Measurements from ENCODE around the gene ZSWIM3.
A peak's percentile ranks its signal among the peaks of the same experiment; 100 is the strongest.
"Not testable (repeated sequence)": the region's sequence is repeated elsewhere in the genome, so short reads cannot be mapped to it uniquely, and the experiment has no call there.

ZSWIM3 gene

DNA sequence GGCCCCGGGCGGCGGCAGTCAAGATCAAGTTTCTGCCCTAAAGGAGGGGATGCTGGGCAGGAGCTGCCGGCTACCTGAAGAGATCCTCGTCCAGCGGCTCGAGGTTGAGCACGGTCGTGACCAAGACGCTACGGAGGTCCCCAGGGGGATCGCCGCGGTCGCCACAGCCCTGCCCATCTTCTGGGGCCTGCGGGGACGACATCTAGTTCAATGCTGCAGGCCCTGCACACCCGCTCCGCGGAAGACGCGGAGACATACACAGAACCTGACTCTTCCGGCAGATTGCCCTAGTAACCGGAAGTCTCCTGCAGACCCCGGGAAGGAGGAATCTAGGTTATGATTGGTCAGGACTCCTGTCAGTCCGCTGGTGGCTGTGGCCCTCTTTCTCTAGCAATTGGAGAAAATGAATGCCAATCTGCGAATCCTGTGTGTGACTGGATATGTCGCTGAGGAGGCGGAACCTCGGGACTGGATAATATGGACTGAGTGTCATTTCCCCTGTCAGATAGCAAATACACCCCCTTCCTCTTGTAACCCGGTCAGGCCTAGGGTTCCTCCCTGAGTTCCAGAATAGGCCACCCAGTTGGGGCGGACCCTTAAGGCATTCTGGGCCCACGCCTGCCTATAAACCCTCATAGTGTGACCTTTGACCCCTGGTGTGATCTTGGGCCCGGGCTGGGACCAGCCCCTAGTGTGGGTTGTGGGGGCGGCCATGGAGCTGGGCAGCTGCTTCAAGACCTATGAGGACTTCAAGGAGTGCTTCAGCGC lies at the start of gene ZSWIM3, which contains the start of gene ACOT8:
ZSWIM3 (plus strand) TSS at position 501 of the 768 bp plus-strand sequence; CDS start at position 713, 212 bp downstream.
ACOT8 (minus strand) TSS at position 279 of the 768 bp plus-strand sequence; CDS start at position 202, 77 bp downstream.
- peak; percentile 97 for DNase-seq

- no peak for DNase-seq
Observed at GRCh38 chr20:45810191-45810970, 47.0 kb upstream of the ZSWIM3 start.

GRCh38 chr20:45812157-45813005 lies 45.0 kb upstream of the ZSWIM3 start, which contains the start of gene UBE2C:
TSS of gene UBE2C (plus strand) at chr20:45812644. CDS start at chr20:45812696, 52 bp downstream.
- peak; percentile 98 for DNase-seq

- DNase-seq: no peak
Observed at GRCh38 chr20:45813006-45813340, 44.4 kb upstream of the ZSWIM3 start.

DNA sequence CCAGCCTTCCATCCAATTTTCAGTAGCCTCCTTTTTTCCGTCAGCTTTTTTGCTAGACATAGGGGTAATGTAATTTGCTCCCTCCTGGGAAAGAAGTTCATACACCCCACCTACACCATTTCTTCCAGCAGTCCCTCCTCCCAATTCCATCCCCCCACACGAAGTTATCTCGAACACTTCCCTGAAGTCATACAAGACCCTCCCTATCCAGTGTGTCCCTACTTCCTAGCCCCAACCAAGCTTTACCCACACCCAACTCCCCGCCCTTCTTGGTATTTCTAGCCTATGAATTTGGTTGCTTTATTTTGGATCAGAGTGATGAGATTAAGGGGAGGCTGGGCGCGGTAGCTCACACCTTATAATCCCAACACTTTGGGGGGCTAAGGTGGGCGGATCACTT lies 43.9 kb upstream of the ZSWIM3 start:
- DNase-seq: no peak

DNA sequence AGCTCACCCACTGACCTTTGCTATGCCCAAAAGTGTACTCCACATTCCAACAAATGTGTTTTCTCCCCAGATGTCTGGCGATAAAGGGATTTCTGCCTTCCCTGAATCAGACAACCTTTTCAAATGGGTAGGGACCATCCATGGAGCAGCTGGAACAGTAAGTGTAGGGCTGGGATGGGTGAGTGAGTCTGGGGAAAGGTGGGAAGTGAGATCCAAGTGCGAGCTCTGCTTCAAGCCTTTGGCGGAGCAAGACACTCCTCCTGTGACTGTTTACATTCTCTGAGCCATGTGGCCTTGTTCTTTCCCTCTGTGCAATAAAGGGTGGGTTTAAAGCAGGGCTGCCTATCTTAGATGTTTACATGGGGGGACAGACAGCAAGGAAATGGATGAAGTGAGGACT lies 43.1 kb upstream of the ZSWIM3 start:
- no peak for DNase-seq

- DNase-seq: no peak
Observed at GRCh38 chr20:45816951-45817350, 40.5 kb upstream of the ZSWIM3 start.

GRCh38 chr20:45817376-45818194 lies 39.8 kb upstream of the ZSWIM3 start:
- DNase-seq: no peak

DNA sequence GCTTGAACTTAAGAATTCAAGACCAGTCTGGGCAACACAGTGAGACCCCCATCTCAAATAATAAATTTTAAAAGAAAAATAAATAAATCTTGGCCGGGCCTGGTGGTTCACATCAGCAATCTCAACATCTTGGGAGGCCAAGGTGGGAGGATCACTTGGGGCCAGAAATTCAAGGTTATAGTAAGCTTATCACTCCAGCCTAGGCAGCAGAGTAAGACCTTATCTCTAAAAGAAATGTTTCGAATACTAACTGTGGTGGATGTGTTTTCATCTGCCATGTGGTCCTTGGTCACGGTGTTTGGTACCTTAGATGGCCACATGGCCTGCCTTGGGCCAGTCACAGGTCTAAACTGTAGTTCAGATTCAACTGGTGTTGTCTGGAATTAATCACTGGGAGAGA lies 39.2 kb upstream of the ZSWIM3 start:
- DNase-seq: no peak

GRCh38 chr20:45819466-45819865 lies 37.9 kb upstream of the ZSWIM3 start:
- DNase-seq: no peak

DNA sequence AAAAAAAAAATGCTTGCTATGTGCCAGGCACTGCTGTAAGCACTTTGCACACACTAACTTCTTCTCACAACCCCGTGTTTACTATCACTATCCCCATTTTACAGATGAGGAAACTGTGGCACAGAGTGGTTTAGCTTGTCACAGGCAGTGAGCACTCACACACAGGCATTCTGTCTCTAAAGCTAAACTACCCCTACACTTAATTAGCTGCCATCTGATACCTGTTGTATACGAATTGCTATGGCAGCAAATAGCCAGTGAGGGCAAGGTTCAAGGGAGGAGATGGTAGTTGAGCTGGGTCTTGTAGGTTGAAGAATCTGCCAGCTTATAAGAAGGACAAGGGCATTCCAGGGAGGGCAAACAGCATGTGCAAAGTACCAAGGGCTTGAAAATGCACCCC lies 35.5 kb upstream of the ZSWIM3 start:
- DNase-seq: no peak

- DNase-seq: no peak
Observed at GRCh38 chr20:45822857-45823256, 34.6 kb upstream of the ZSWIM3 start.

DNA sequence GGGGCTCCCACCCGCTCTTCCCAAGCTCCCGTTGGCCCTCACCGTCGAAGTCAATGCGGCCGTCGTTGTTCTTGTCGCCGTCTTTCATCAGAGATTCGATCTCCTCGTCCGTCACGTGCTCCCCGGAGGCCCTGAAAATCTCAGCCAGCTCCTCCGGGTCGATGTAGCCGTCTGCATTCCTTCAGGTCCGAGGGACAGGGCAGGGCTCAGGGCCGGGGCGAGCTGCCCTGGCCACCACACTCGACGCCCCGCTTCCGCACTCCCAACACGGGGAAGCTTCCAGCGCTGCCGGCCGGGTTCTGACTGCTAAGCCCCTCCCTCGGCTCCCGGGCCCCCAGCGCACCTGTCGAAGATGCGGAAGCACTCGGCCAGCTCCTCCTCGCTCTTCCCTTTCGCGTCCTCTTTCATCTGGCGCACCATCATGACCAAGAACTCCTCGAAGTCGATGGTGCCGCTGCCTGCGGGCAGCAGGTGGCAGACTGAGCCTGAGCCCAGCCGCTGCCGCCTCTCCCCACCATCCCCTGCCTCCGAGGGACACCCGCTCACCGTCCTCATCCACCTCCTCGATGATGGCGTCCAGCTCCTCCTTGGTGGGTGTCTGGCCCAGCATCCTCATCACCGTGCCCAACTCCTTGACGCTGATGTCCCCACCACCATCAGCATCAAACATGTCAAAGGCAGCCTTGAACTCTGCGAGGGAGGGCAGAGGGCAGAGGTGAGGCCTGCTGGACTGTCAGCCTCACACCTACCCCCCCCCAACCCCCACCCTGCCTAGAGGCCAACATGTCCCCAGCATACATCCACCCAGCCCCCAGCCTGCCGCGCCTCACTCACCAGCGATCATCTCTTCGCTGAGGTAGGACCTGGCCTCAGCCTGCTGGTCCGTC lies 33.2 kb upstream of the ZSWIM3 start:
- no peak for DNase-seq

DNA sequence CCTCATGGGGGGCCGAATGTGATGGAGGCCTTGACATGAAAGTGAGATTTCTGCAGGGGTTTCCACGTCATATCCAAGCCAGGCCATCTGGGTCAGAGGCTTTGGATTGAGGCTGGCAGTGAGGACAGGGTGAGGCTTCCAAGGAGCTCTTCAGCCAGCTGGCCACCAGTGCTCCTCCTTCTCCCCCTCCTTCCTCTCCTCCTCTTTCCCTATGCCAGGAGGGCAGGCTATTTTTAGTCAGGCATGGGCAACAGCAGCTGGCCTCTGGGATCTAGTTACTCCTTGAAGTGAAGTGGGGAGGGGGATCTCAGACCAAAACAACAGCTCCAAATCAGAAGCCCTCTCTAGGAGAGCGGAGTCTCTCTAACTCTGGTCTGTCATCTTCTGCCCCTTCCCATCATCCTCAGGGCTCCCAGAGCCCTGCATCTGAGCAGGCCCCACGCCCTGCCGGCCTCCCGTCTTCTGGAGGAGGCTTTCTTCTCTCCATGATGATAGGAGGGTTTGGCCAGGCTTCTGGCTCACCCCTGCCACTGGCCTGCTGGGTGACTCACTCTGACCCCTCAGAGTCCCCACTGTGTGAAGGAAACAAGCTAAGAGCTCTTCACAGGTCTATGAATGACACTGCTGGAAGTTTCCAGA lies 30.9 kb upstream of the ZSWIM3 start:
- no peak for DNase-seq

DNA sequence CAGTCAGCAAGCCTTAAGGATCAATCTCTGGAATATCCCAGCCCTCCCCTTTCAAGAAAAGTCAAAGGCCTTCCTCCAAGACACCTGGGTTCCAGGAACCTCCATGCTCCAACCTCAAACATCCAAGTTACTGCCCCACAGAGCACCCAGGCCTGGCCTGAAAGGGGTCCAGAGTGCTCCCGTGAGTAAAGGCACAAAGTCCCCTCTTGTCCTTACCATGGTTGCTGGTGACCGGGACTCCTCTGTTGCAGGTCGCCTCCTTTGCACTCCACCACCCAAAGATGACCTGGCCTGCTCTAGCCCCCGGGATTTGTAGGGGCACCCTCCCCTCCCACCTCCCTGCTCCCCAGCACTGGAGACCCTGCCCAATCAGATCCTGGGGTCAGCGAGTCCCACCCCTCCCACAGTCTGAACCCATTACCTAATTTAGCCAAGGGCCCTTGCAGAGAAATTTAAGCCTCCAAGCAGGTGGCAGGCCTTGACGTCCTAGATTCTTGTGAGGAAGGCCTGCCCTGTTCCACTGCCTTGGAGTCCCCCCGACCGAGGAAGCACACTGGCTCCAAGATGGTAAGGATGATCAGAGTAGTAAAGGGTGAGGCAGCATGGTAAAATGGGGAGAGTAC lies 30.3 kb upstream of the ZSWIM3 start, which contains the start of gene TNNC2:
TNNC2 (minus strand) TSS at position 283 of the 623 bp plus-strand sequence; CDS start at position 219, 64 bp downstream.
- no peak for DNase-seq

- DNase-seq: no peak
Observed at GRCh38 chr20:45827712-45828111, 29.7 kb upstream of the ZSWIM3 start.

GRCh38 chr20:45828589-45828988 lies 28.8 kb upstream of the ZSWIM3 start:
- DNase-seq: no peak

DNA sequence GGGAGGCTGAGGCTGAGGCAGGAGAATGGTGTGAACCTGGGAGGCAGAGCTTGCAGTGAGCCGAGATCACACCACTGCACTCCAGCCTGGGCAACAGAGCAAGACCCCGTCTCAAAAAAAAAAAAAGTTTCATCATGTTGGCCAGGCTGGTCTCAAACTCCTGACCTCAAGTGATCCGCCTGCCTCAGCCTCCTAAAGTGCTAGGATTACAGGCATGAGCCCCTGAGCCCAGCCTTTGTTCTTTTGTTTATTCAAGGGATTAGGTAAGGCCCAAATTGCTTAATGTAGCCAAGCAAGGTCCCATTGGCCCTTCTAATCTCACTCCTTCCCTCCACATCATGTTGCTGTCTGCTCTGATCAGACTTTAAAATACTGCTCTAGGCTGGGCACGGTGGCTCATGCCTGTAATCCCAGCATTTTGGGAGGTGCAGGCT lies 27.7 kb upstream of the ZSWIM3 start:
- not testable (repeated sequence) for DNase-seq

DNA sequence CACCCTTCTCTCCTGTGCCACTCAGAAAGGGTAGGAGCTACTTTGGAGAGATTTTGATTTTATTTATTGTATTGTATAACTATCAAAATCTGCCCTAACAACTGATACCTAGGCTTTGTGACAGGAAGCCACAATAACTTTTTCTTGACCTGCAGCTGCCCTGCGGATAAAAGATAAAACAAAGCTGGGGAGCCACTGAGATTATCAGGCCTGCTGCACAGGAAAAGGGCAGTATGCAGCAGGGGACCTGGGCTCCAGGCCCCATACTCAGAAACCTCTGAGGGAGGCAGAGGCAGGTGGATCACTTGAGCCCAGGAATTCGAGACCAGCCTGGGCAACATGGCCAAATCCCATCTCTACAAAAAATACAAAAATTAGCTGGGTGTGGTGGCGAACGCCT lies 24.8 kb upstream of the ZSWIM3 start:
- DNase-seq: no peak
